GM19372 (cell line): ENCODE results near the gene NEXN.
A peak's percentile ranks its signal among the peaks of the same experiment; 100 is the strongest.

Experiments used
- ATAC-seq: cut with Tn5 transposase; IDR thresholded peaks from one replicate; pipeline ENCODE4 v1.9.1; 2021; ENCODE audit warnings: mild to moderate bottlenecking, low read depth, moderate library complexity; ENCODE audit not compliant: unreplicated experiment

Gene NEXN

DNA sequence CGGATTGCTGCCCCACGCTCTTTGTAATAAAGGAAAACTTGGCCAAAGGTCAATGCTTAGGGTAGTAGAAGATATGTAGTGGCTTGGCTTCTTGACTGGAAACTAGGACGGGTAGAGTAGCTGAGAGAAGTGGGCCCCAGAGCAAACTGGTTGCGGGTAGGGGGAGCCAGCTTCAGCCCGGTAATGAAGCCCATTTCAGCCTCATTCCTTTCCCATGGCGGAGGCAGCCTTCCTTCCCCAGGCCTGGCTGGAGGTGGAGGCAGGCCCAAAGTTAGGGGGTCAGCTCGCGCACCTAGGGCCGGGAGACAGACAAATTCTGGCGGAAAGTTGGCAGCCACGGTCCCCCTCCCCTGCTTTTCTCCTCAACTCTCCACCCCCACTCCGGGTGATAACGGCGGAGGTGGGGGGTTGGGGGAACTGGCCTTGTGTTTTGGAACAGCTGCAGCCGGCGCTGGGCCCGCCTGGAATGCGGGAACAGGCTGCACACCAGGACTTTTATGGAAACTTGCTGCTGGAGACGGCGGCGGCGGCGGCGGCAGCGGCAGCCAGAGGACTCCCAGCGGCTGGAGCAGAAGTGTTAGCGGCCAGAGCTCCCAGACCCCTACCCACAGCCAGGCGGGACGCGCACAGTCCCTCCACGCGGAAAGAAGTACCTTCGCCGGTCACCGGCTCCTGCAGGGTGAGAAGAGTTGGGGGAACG is at the start of gene NEXN:
Gene NEXN, plus strand, starts transcription at position 544 of the 700 bp plus-strand sequence. CDS start 27,483 bp downstream, outside the sequence.
- ATAC-seq, result peak; percentile 30

DNA sequence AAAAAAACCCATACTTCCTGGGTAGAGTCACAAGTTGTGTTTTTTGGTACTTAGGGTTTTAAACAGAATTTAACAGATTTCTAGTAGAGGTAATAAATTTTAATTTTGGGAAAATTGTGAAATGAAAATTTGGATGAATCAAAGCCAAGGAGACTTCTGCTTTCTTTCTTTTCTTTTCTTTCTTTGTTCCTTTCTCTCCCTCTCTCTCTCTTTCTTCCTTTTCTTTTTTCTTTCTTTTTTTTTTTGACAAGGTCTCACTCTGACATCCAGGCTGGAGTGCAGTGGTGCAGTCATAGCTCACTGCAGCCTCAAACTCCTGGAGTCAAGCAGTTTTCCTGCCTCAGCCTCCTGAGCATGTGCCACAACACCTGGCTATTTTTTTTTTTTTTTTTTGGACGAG is 46.9 kb upstream of the NEXN start:
- no peak for ATAC-seq

DNA sequence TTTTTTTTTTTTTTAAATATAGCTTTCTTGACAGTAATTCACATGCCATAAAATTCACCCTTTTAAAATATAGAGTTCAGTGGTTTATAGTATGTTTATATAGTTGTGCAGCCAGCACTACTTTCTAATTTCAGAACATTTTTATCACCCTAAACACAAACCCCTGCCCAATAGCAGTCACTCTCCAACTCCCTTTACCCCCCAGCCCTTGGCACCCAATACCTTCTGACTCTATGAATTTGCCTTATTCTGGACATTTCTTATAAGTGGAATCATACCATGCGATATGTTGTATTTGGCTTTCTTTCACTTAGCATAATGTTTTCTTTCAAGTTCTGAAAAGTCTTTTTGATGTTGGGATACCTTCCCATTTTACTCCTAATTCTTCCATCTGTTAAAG is 42.5 kb upstream of the NEXN start:
- ATAC-seq, result no peak

DNA sequence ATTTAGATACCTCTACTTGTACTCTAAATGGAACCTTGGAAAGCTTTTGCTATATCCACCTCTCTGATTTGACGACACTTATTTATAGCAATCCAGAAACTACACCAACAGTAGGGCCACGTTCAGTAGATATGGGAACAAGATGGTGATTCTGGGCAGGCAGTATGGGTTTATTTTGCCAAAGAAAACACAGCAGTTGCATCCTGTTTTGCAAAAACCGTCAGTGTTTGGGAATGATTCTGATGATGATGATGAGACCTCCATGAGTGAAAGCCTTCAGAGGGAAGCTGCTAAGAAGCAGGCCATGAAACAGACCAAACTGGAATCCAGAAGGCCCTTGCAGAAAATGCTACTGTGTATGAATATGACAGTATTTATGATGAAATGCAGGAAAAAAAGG is 41.5 kb upstream of the NEXN start:
- ATAC-seq, result no peak

DNA sequence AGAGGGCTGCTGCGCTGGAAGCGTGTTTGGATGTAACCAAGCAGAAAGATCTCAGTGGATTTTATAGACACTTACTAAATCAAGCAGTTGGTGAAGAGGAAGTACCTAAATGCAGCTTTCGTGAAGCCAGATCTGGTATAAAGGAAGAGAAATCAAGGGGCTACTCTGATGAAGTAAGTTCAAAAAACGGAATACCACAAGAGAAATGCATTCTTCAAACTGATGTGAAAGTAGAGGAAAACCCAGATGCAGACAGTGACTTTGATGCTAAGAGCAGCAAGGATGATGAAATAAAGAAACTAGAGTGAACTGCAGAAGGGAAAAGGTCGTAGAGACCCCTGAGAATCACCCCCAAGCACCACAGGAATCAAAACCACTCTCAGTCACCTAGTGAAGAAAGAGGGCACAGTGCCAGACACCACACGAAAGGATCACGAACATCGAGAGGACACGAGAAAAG is 40.8 kb upstream of the NEXN start:
- no peak for ATAC-seq

DNA sequence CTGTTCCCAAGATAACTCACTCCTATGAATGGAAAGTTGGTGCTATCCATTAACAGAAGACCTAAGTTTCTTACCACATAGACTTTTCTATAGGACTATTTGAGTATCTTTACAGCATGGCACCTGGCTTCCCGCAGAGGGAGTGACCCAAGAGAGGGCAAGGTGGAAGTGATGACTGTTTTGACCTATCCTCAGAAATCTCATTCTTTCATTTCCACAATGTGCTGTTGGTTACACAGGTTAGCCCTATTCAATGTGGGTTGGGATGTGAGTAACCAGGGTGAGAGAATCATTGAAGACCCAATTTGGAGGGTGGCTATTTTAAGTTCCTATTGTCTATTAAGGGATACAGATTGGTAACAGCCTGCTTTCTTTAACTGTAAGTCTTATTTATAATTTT is 38.3 kb upstream of the NEXN start:
- no peak for ATAC-seq

DNA sequence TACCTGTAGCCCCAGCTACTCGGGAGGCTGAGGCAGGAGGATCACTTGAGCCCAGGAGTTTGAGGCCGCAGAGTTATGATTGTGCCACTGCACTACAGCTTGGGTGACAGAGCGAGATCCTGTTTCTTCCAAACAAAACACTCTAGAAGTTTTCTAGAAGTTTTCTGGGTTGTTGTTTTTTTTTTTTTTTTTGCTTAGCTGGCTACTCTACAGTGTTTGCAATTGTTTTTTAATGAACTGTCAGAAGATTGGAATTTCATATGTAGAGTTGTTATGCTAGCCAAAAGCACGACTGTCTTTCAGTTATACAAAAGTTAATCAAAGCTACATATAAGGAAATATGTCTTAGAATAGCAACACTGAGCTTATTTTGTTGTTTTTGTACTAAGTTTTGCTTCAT is 30.9 kb upstream of the NEXN start:
- ATAC-seq, result no peak

DNA sequence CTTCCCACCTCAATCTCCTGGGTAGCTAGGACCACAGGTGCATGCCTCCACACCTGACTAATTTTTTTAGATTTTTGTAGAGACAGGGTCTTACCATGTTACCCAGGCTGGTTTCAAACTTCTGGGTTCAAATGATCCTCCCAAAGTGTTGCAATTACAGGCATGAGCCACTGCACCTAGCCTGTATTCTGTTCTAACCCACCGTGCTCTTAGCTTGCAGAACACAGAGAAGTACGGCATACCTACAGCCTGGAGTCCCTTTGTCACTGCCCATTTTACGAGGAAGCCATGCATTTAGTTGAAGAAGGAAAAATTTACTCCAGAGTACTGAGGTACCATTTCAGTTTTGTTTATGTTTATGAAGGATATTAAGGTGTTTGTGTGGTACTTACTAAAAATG is 29.7 kb upstream of the NEXN start:
- no peak for ATAC-seq

DNA sequence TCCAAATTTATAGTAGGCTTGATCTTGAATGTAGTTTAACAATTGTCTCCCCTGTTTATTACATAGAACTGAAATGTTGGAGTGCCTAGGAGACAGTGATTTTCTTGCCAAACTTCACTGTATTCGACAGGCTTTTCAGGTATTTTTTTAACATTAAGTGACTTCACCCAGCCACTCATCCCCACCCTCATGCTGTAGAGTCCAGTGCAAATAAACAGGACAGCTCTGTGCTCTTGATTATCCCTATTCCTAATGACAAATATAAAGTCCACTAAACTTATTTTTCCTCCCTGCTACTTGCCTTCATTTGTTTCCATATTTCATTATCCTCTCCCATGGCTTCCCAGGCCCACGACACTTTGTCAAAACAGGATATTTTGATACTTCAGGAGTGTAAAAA is 29.2 kb upstream of the NEXN start:
- no peak for ATAC-seq

DNA sequence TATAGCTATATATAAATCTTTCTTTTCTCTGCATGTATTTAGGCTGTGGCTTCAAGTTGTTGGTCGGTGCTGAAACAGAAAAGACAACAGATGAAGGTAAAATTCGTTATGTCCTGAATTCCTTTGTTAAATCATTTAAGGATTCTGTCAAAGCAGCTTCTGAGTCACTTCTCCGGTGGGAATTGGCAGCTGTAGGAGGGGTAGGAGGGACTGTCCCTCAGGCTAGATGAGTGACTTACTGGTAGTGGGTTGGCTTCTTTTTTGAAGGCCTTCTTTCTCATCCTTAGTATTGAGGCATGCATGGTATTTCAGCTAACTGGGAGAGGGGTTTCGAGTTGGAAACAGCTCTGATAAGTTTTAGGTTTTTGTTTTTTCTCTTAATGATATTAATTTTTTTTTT is 22.1 kb upstream of the NEXN start:
- ATAC-seq, result no peak

DNA sequence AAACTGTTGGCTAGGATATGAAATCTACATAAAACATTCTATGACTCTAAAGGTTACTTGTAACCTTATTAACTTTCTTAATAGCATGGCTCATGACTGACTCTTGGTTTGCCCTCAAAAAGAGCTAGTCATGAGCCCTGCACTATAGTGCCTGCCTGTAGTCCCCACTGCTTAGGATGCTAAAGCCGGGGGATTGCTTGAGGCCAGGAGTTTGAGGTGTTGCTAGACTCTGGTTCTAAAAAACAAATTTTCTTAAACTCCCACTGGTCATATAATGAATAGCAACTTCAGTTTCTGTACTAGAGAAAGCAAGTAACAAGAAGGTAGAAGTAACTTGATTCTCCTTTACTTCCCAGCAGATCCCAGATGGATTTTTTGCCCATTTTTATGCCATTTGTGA is 15.8 kb upstream of the NEXN start:
- ATAC-seq, result no peak

DNA sequence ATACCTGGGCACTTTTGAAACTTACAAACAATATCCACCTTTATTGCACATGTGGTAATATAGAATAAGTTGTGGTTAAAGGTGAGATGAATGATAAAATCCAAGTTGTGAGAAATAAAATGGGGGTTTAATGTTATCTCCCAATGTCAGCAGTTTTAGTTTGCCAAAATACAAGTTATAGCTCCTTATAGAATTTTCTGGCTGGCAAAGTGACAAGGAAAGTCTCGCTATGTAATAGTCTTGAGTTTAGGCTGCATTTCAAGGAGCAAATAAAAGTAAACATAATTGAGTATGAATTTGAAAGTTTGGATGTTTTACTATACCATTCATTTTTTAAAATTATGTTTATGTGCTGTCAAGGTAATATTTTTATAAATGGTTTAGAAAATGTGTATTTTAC is 15.0 kb upstream of the NEXN start:
- ATAC-seq, result no peak

DNA sequence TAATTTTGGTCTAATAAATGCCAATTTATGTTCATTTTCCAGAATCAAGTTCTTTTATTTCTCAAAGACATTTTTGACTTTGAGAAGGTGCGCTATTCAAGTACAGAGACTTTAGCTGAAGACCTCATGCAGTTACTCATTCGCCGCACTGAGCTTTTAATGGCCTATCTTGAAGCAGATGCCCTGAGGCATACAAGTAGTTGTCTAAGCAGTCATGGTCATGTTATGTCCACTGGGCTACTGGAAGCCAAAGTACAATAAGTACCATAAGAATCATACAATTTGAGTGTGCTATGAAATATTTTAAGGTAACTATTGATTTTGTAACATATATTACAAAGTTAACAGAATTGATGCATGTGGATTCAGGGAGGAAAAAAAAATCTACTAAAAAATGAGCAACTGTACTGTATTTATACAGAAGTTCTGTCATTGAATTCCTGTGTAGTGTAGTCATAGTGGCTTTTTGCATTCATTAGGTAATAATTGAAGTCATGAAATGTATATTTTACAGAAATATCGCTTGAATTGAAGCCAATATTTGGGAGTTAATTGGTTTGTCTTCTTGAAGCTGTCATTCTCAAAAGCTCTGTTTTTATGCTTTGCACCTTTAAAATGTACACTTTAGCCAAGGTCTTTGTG is 13.5 kb upstream of the NEXN start:
- ATAC-seq, result no peak

DNA sequence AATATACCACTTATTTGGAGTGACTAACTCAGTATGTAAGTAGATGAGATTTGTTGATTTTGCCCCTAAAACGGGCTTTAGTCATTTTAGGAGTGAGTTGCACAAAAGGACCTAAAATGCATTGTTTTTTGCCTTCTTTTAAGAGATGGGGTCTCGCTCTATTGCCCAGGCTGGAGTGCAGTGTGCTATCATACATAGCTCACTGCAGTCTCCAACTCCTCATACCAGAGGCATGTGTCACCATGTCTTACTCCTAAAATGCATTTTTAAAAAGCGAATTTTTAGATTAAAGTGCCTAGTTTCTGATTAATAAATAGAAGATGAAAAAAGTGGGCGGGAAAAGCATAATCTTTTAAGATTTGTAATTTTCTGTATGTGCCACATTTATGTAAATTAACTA is 11.5 kb upstream of the NEXN start:
- no peak for ATAC-seq

DNA sequence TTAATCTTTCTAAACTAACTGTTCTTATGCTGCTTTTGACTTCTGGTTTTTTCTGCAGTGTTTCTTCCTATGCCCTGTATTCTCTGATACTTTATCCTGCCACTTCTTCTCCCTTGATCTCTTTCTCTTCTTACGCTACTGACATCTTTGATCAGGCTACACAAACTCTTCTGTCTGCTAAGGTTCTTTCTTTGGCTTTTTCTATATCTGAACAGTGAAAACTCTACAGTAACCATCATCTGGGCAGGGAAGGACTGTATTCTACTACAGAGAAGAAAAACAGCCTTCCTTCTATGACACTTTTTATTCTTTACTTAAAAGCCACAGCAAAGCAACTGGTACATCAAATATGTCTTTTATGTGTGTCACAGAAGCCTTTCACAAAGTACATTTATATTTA is 7.4 kb upstream of the NEXN start:
- no peak for ATAC-seq

DNA sequence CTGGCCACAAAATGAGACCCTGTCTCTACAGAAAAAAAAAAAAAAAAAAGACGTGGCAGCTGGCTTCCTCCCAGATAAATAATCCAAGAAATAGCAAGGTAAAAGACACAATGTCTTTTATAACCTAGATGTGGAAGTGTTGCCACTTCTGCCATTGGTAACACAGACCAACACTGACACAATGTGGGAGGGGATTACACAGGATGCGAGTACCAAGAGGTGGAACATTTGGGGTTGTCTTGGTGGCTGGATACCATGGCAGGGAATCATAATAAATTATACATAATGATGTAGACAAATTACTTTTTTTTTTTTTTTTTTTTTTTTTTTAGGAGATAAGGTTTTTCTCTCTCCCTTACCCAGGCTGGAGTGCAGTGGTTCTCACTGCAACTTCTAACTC is 6.0 kb upstream of the NEXN start:
- ATAC-seq, result no peak

DNA sequence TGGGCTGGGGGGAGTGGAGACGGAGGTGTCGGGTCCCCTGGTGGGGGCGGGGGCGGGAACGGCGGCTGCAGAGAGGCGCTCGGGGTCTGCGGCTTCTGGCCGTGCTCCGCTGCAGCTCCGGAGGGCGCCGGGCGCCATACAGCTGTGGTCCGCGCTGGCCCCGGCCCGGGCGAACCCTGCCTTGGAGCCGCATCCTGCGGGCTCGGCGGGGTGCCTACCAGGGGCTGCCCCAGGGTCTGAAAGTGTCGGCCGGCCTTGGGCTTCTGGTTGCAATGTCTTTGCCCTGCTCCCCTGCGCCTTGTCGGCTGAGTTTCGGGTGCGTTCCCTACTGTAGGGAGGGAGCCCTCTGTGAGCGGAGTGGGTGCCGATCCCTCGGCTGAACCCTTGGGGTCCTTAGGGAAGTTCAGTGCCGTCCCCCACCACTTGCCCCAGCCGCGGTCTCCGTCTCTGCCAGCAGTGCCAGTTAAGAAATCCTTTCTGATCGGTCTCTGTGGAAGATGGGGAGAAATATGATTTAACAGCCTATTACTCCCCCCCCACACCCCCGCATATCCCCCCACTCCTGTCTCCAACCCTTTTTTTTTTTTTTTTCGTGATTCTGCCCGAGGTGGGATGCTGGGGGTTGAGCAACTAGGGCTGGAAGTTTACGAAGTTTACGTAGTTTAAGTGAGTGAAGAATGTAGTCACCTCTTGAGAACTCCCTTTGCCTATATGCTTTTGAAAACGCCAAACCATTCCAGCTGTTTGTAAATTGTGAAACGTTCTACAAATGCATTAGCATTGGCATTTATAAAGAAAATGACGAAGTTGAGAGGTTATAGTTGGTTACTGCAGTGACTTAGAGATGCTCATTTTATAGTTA is 588 bp downstream of the NEXN start:
- peak; percentile 62 for ATAC-seq

DNA sequence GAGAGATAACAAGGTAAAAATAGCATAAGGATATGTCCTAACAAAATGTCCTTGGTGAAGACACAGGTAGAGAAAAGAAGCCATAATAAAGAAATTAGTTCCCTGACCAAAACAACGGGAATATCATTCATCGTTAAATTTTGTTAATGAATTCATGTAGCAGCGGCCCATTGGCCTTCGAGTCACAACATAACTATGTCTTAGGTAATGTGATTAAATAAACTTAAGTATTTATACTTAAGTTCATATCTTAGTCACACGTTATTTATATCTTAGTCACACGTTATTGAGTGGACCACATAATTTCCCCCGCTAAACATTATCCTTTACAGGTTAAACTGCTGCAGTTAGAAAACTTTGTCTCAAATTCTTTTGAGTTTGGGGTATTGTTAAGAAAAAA is 1.2 kb downstream of the NEXN start:
- ATAC-seq, result no peak

DNA sequence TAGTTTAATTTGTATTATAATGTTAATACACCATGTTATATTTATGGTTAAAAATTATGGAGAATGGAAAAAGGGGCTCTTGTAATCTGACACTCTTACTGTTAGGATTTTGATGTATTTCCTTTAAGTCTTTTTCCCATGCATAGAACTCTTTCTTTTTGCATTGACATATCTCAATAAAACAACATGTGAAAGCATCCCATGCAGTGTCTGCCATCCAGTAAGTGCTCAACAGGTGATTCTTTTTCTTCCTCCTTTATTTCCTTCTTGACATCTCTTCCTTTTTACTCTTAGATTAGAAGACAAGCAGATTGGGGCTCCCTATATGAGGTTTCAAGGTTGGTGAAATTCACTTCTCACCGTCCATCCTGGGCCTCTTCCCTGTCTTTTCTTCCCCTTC is 2.8 kb downstream of the NEXN start:
- no peak for ATAC-seq

DNA sequence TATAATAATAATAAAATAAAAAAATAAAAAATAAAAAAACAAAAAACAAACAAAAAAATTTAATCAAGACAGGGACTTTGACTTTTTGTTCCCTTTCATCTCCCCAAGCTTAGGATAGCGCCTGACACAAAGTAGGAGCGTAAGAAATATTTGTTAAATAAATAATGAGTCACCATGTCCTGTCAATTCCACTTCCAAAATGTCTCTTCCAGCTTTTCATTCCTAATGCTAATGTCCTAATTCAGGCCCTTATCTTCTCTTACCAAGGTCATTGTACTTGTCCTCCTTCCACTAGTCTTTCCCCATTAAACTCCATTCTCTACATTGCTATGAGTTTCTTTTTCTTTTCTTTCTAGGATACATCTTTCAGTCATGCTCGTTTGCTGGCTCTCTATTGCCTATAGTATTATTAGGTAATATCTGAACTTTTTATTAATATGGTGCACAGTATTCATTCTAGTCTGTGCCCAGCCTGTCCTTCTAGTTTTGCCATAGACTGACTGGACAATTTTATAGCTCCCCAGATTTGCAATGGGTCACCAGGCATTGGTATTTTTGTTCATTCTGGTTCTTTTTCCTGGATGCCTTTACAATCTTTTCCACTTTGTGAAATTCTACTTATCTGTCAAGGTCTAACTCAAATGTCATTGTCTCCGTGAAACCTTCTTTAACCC is 11.4 kb downstream of the NEXN start:
- no peak for ATAC-seq
